ENCODE measurements around the gene BMP6. TPM values are rescaled to one million over a fixed set of nuclear protein-coding genes. Genes with fewer than 3 reads are reported as not detected.

Gene BMP6
- polyA plus RNA-seq, 1 donor from 2014 or later, result 2.4 TPM

DNA sequence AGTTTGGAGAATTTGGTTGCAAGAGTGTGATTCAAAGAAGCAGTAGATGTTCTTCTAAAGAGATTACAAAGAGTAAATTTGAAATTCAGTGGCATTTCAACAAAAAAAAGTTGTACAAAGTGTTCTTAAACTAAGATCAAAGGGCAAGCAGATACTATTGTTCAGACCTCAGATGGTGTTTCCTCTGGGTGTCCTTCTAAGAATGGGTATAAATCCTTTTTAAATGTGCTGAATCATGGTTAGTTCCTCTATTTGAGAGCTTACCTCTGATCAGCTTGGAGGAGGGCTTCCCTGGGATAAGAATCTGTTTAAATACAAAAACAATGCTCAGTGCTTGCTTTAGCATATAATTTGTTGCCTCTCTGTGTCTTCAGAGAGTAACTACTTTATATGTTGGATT lies 6.3 kb downstream of the BMP6 start:
- H3F3A ChIP-seq (ENCODE audit: insufficient read depth, low read length, poor library complexity, severe bottlenecking), result no peaks in the 10 kb centered on the region
- H3K36me3 ChIP-seq (ENCODE audit: insufficient read depth, low read length), result no peaks in the 10 kb centered on the region
- no peaks in the 10 kb centered on the region for H3K79me2 ChIP-seq (replicated peaks; ENCODE audit: insufficient read depth, low read length)
- H2AFZ ChIP-seq (ENCODE audit: low read depth, low read length), result no peak overlapping the region
- H3K4me2 ChIP-seq (ENCODE audit: low read length), result no peak overlapping the region
- H3K27me3 ChIP-seq (ENCODE audit: insufficient read depth, low read depth, low read length), result peaks cover 34% of the 10 kb centered on the region
- H3K9me3 ChIP-seq (ENCODE audit: low read length), result no peaks in the 10 kb centered on the region
- no peak overlapping the region for H3K27ac ChIP-seq (ENCODE audit: low read length)
- H4K20me1 ChIP-seq (ENCODE audit: insufficient read depth), result no peaks in the 10 kb centered on the region
- H3K4me3 ChIP-seq (ENCODE audit: low read length), result no peak overlapping the region
- TF ChIP-seq, protein P1, sequence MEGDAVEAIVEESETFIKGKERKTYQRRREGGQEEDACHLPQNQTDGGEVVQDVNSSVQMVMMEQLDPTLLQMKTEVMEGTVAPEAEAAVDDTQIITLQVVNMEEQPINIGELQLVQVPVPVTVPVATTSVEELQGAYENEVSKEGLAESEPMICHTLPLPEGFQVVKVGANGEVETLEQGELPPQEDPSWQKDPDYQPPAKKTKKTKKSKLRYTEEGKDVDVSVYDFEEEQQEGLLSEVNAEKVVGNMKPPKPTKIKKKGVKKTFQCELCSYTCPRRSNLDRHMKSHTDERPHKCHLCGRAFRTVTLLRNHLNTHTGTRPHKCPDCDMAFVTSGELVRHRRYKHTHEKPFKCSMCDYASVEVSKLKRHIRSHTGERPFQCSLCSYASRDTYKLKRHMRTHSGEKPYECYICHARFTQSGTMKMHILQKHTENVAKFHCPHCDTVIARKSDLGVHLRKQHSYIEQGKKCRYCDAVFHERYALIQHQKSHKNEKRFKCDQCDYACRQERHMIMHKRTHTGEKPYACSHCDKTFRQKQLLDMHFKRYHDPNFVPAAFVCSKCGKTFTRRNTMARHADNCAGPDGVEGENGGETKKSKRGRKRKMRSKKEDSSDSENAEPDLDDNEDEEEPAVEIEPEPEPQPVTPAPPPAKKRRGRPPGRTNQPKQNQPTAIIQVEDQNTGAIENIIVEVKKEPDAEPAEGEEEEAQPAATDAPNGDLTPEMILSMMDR (IDR thresholded peaks at IDR 0.05; ENCODE audit: poor library complexity, severe bottlenecking), result no peak
- H3K9ac ChIP-seq (ENCODE audit: low read length), result no peak overlapping the region
- no peaks in the 10 kb centered on the region for H3K9me2 ChIP-seq (ENCODE audit: insufficient read depth, low read length)

DNA sequence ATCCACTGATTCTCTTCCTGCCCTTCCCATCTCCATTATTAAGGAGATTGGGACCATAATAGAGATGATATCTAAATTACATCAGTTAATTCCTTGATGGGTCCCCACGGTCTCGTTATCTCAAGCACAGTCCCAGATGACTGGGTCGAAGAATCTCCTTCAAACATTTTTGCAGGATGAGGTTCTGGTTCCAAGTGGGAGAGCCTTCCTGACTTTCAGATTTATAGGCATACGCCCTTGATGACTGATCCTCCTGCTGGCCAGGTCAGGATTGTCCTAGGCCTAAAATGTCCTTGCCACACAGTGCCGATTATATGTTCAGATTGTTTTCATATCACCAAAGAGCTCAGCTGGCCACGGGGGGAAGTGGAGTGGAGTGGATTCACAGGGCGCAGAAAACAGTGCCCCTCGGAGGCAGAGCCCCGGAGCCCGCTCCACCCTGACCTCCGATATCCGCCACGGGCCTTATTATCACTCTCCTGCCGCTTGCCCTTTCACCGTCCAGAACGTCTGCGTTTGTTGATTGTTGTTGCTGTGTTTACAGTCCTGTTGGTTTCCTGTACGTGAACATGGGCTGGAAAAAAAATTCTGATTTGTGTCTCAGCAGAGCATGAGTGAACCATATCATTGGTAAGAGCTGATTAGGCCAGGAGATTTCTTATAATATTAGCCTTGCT lies 8.9 kb downstream of the BMP6 start:
- Histone ChIP-seq H4K20me1 (ENCODE audit: insufficient read depth) (no peaks in the 10 kb centered on the region), H3K27ac (ENCODE audit: low read length) (no peak overlapping the region), H3K4me2 (ENCODE audit: low read length) (no peak overlapping the region), H2AFZ (ENCODE audit: low read depth, low read length) (no peak overlapping the region), H3K9me3 (ENCODE audit: low read length) (no peaks in the 10 kb centered on the region), H3K9ac (ENCODE audit: low read length) (no peak overlapping the region), H3K4me3 (ENCODE audit: low read length) (no peak overlapping the region), H3K9me2 (ENCODE audit: insufficient read depth, low read length) (no peaks in the 10 kb centered on the region), H3K79me2 (replicated peaks; ENCODE audit: insufficient read depth, low read length) (no peaks in the 10 kb centered on the region), H3F3A (ENCODE audit: insufficient read depth, low read length, poor library complexity, severe bottlenecking) (no peaks in the 10 kb centered on the region), H3K27me3 (ENCODE audit: insufficient read depth, low read depth, low read length) (peaks cover 8% of the 10 kb centered on the region), H3K36me3 (ENCODE audit: insufficient read depth, low read length) (no peaks in the 10 kb centered on the region)
- no peak for TF ChIP-seq EZH2 (IDR thresholded peaks at IDR 0.05; ENCODE audit: borderline replicate concordance, insufficient read depth, low read length, poor library complexity, severe bottlenecking)

DNA sequence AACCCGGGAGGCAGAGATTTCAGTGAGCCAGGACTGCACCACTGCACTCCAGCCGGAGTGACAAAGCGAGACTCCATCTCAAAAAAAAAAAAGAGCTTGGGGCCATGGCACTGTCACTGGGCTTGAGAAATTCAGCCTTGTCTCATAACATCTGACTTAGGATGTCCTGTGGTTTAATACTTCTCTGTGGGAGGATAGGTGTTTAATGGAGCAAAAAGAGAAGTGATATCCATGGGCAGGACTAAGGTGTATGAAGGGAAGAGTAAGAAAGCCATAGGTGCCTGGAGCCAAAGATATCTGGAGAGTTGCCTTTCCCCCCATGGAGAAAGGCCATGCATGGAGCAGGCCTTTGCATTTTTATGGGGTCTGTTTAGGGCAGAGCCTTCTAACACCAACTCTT lies 11.2 kb downstream of the BMP6 start:
- no peaks in the 10 kb centered on the region for H3K27me3 ChIP-seq (ENCODE audit: insufficient read depth, low read depth, low read length)
- no peak overlapping the region for H3K4me3 ChIP-seq (ENCODE audit: low read length)
- no peak overlapping the region for H2AFZ ChIP-seq (ENCODE audit: low read depth, low read length)
- no peak overlapping the region for H3K27ac ChIP-seq (ENCODE audit: low read length)
- no peak overlapping the region for H3K4me2 ChIP-seq (ENCODE audit: low read length)
- no peaks in the 10 kb centered on the region for H3K9me3 ChIP-seq (ENCODE audit: low read length)
- H3F3A ChIP-seq (ENCODE audit: insufficient read depth, low read length, poor library complexity, severe bottlenecking), result no peaks in the 10 kb centered on the region
- no peak overlapping the region for H3K9ac ChIP-seq (ENCODE audit: low read length)
- no peak for TF ChIP-seq TAF1 (IDR thresholded peaks at IDR 0.05; ENCODE audit: low read depth)
- TF ChIP-seq EP300 (conservative IDR thresholded peaks at IDR 0.05; ENCODE audit: poor library complexity, severe bottlenecking), result no peak
- no peak for TF ChIP-seq RAD21 (conservative IDR thresholded peaks at IDR 0.05)
- no peaks in the 10 kb centered on the region for H4K20me1 ChIP-seq (ENCODE audit: insufficient read depth)
- H3K9me2 ChIP-seq (ENCODE audit: insufficient read depth, low read length), result no peaks in the 10 kb centered on the region
- H3K36me3 ChIP-seq (ENCODE audit: insufficient read depth, low read length), result no peaks in the 10 kb centered on the region
- no peaks in the 10 kb centered on the region for H3K79me2 ChIP-seq (replicated peaks; ENCODE audit: insufficient read depth, low read length)

DNA sequence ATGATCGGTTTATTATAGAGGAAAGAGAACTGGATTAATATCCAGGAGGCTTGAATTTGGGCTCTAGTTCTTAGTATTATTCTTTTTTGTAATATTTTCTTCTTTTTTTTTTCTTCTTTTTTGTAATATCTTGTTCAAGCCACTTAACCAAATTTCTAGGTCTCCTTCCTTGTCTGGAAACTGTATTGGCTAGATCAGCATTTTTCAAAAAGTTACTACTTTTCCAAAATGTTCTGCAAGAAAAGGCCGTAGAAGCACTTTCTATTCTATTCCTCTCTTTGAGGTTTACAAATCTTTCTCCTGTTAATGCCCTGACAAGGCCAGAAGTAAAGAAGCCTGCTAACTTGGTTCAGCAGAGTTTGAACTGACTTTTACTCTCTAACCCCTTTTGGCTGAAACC lies 12.0 kb downstream of the BMP6 start:
- no peak overlapping the region for H3K9ac ChIP-seq (ENCODE audit: low read length)
- H3K4me2 ChIP-seq (ENCODE audit: low read length), result no peak overlapping the region
- no peaks in the 10 kb centered on the region for H3K27me3 ChIP-seq (ENCODE audit: insufficient read depth, low read depth, low read length)
- H3K9me3 ChIP-seq (ENCODE audit: low read length), result no peaks in the 10 kb centered on the region
- no peak overlapping the region for H3K4me3 ChIP-seq (ENCODE audit: low read length)
- H3F3A ChIP-seq (ENCODE audit: insufficient read depth, low read length, poor library complexity, severe bottlenecking), result no peaks in the 10 kb centered on the region
- H3K79me2 ChIP-seq (replicated peaks; ENCODE audit: insufficient read depth, low read length), result no peaks in the 10 kb centered on the region
- TF ChIP-seq EP300 (conservative IDR thresholded peaks at IDR 0.05; ENCODE audit: poor library complexity, severe bottlenecking) (no peak), MXI1 (conservative IDR thresholded peaks at IDR 0.05; ENCODE audit: poor library complexity, severe bottlenecking) (no peak), POLR2AphosphoS5 (IDR thresholded peaks at IDR 0.05) (no peak), EZH2 (IDR thresholded peaks at IDR 0.05; ENCODE audit: borderline replicate concordance, insufficient read depth, low read length, poor library complexity, severe bottlenecking) (no peak)
- TF ChIP-seq, protein P1 (IDR thresholded peaks at IDR 0.05; ENCODE audit: poor library complexity, severe bottlenecking), result no peak
- no peak overlapping the region for H3K27ac ChIP-seq (ENCODE audit: low read length)
- no peak overlapping the region for H2AFZ ChIP-seq (ENCODE audit: low read depth, low read length)
- no peaks in the 10 kb centered on the region for H3K9me2 ChIP-seq (ENCODE audit: insufficient read depth, low read length)
- no peaks in the 10 kb centered on the region for H3K36me3 ChIP-seq (ENCODE audit: insufficient read depth, low read length)
- H4K20me1 ChIP-seq (ENCODE audit: insufficient read depth), result no peaks in the 10 kb centered on the region

Data from neural cell (in vitro differentiated cells).